ENCODE measurements around the gene PRDM10. TPM values are rescaled to one million over a fixed set of nuclear protein-coding genes. Genes with fewer than 3 reads are reported as not detected.

The PRDM10 gene
- total and polyA plus RNA-seq, 10 donors: 1.6 to 16.2 (median 10.3) TPM

DNA sequence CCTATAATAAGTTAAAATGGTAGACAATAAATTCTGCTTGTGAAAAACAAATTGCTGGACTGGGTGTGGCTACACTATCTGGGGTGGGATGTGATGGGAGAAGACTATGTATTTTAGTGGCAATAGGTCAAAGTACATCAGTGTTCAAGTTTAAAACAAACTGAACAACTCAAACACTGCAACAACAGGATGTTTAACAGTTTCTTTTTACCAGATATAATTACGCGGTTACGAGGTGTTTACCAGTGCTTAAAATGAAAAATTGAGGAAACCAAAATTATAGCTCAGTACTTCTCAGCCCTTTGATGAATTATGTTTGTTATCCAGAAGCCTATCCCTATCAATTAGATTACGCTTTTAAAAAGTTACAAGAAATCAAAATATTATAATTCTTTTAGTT lies 3.2 kb downstream of the PRDM10 start:
- 88 to 96% (median 93%) methylated on average over 4 of the region's 4 CpGs for WGBS, 5 donors
- intact Hi-C loops (cut with DNase I; ENCODE audit: low total_unique reads): no loop called here

DNA sequence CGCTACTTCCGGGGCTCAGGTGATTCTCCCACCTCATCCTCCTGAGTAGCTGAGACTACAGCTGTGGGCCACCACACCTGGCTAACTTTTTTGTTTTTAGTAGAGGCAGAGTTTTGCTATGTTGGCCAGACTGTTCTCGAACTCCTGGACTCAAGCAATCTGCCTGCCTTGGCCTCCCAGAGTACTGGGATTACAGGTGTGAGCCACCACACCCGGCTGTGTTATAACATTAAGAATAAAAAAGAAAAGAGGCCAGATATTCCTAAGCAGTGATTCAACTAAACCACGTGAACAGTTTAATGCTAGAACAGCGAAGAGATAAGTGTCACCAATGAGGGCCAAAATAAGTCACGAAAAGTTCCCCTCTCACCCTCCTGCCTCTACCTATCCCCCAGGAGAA lies 3.7 kb downstream of the PRDM10 start:
- H3K36me3 ChIP-seq: peaks cover 0 to 10% (median 0%) of the 10 kb centered on the region in 6 donors
- no peak overlapping the region for H3K27ac ChIP-seq
- TF ChIP-seq POLR2A (IDR thresholded peaks at IDR 0.05): no peak
- TF ChIP-seq POLR2AphosphoS5 (IDR thresholded peaks at IDR 0.05): no peak
- TF ChIP-seq, protein P1, sequence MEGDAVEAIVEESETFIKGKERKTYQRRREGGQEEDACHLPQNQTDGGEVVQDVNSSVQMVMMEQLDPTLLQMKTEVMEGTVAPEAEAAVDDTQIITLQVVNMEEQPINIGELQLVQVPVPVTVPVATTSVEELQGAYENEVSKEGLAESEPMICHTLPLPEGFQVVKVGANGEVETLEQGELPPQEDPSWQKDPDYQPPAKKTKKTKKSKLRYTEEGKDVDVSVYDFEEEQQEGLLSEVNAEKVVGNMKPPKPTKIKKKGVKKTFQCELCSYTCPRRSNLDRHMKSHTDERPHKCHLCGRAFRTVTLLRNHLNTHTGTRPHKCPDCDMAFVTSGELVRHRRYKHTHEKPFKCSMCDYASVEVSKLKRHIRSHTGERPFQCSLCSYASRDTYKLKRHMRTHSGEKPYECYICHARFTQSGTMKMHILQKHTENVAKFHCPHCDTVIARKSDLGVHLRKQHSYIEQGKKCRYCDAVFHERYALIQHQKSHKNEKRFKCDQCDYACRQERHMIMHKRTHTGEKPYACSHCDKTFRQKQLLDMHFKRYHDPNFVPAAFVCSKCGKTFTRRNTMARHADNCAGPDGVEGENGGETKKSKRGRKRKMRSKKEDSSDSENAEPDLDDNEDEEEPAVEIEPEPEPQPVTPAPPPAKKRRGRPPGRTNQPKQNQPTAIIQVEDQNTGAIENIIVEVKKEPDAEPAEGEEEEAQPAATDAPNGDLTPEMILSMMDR (IDR thresholded peaks at IDR 0.05 in 8 of 11, conservative IDR thresholded peaks at IDR 0.05 in 3 of 11): no peak
- no peaks in the 10 kb centered on the region for H3K27me3 ChIP-seq (replicated peaks in 1 of 7)
- no peak for DNase-seq
- H3K4me3 ChIP-seq: no peak overlapping the region
- whole genome bisulfite sequencing, 5 donors: 88 to 96% (median 94%) methylated on average over 7 of the region's 7 CpGs
- intact Hi-C loops (cut with DNase I; ENCODE audit: low total_unique reads): no loop called here
- H3K9me3 ChIP-seq: no peaks in the 10 kb centered on the region
- H3K4me1 ChIP-seq: peaks cover 13 to 68% (median 28%) of the 10 kb centered on the region in 6 donors

More for the DNA sequence above, 3.2 kb downstream of the PRDM10 start:
- Histone ChIP-seq H3K9me3 (no peaks in the 10 kb centered on the region), H3K36me3 (peaks cover 0 to 10% (median 0%) of the 10 kb centered on the region in 6 donors), H3K4me3 (no peak overlapping the region), H3K27ac (no peak overlapping the region), H3K4me1 (peaks cover 14 to 68% (median 32%) of the 10 kb centered on the region in 6 donors), H3K27me3 (replicated peaks in 1 of 7) (no peaks in the 10 kb centered on the region)
- no peak for DNase-seq
- TF ChIP-seq POLR2AphosphoS5 (IDR thresholded peaks at IDR 0.05) (no peak), POLR2A (IDR thresholded peaks at IDR 0.05) (no peak)
- TF ChIP-seq, protein P1 (IDR thresholded peaks at IDR 0.05 in 8 of 11, conservative IDR thresholded peaks at IDR 0.05 in 3 of 11): no peak

- H3K4me3 ChIP-seq: no peak overlapping the region
- WGBS, 5 donors: 45 to 68% (median 53%) methylated on average over 1 of the region's 1 CpG
Measured at GRCh38 chr11:129998107-129998506, 4.5 kb downstream of the PRDM10 start.

GRCh38 chr11:129997513-129997912 lies 5.1 kb downstream of the PRDM10 start:
- 83 to 95% (median 90%) methylated on average over 2 of the region's 2 CpGs for WGBS, 5 donors
- Histone ChIP-seq H3K27ac (no peak overlapping the region), H3K4me3 (no peak overlapping the region), H3K4me1 (peaks cover 12 to 70% (median 25%) of the 10 kb centered on the region in 6 donors), H3K27me3 (replicated peaks in 1 of 7) (no peaks in the 10 kb centered on the region), H3K9me3 (no peaks in the 10 kb centered on the region), H3K36me3 (peaks cover 0 to 10% (median 0%) of the 10 kb centered on the region in 6 donors)
- intact Hi-C loops (cut with DNase I; ENCODE audit: low total_unique reads): no loop called here
- TF ChIP-seq POLR2A (IDR thresholded peaks at IDR 0.05) (no peak), POLR2AphosphoS5 (IDR thresholded peaks at IDR 0.05) (no peak)
- TF ChIP-seq, protein P1 (IDR thresholded peaks at IDR 0.05 in 8 of 11, conservative IDR thresholded peaks at IDR 0.05 in 3 of 11): no peak
- DNase-seq: no peak

More at GRCh38 chr11:129998107-129998506, 4.5 kb downstream of the PRDM10 start:
- Histone ChIP-seq H3K9me3 (no peaks in the 10 kb centered on the region), H3K27ac (no peak overlapping the region), H3K4me1 (peaks cover 12 to 65% (median 24%) of the 10 kb centered on the region in 6 donors), H3K36me3 (peaks cover 0 to 10% (median 0%) of the 10 kb centered on the region in 6 donors), H3K27me3 (replicated peaks in 1 of 7) (no peaks in the 10 kb centered on the region)
- no peak for DNase-seq
- intact Hi-C loops (cut with DNase I; ENCODE audit: low total_unique reads): no loop called here
- TF ChIP-seq POLR2A (IDR thresholded peaks at IDR 0.05) (no peak), POLR2AphosphoS5 (IDR thresholded peaks at IDR 0.05) (no peak)
- TF ChIP-seq, protein P1 (IDR thresholded peaks at IDR 0.05 in 8 of 11, conservative IDR thresholded peaks at IDR 0.05 in 3 of 11): no peak
